T follicular helper cell (primary cell): ENCODE measurements around the gene CAP1.

Source experiments
- DNase-seq: peaks from one replicate; pipeline ENCODE4 v3.0.0-alpha.2; 2020; ENCODE audit warnings: low read depth

Gene CAP1

DNA sequence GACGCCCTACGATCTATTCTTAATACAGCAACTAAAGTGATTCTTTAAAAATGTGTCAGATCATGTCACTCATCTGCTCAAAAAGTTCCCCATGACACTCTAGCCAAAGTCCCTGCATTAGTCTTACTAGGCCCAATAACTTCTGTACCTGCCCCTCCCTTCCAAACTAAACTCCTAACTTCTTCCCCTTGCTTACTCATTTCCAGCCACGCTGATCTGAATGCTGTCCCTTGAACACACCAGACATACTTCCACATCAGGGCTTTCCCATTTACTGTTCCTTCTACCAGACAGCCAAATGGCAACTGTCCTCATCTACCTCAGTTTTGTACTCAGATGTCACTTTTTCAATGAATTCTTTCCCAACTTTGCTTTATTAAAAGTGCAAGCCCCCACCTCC, 55.3 kb downstream of the CAP1 start:
- DNase-seq = no peak

- DNase-seq = no peak
These were observed 56.1 kb downstream of the CAP1 start for GRCh38 chr1:40096646-40096976.

DNA sequence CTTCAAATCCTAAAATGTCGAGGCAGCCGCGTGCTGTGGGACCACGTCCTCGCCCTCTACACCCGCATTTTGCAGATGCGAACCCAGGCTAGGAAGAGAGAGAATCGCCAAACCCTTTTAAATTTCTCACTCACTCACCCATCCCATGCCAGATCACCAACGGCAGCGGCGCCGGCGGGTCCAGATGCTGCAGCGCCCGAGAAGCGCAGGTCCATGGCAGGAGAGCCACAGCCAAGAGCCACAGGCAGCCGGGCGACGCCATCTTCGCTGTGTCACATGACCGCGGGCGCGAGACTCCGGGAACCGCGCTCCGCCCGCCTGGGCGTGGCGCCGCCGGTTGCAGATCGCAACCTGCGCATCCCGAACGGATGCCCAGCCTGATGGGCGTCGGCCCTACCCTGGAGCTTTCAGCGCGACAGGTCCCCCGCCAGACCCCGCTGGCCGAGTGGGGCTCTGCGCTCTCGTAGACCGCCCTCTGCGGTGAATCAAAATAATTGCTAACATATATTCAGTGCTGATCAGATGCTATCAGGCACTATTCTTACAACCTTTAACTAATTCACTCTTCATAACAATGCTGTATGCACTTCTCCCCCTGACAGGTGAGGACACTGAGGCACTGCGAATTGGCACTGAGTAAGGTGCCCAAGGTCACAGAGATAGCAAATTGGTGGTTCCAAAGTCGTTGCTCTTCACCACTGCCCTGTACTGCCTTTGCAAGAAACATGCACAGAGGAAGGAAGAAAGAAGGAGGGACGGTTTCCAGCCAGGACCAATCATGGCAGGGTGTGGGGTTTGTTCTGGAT, 56.7 kb downstream of the CAP1 start, which contains the start of gene PPT1:
Gene PPT1, minus strand, starts transcription at position 276 of the 806 bp plus-strand sequence. Its CDS starts 14 bp downstream, at position 262.
- DNase-seq = peak; percentile 66

GRCh38 chr1:40102038-40102437, 61.5 kb downstream of the CAP1 start:
- DNase-seq = no peak

- DNase-seq = no peak
These were observed 62.4 kb downstream of the CAP1 start for GRCh38 chr1:40102896-40103295.

DNA sequence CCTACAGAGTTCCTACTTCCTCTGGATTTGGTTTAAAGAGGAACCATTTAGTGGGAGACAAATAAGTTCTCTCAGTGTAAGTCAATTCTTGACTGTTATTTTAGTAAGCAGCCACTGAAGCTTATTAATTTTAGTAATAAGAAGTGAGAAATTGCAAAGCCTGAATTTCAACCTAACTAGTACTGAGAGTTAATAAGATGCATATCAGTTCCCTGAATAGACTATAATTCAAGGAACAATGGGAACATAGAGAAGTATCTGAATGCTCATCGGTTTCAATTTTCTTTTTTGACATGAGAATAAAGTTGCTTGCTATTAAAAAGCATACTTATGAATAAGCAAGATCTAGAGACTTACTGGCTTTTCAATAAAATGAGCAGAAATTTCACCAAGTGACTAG, 64.5 kb downstream of the CAP1 start:
- DNase-seq = no peak

DNA sequence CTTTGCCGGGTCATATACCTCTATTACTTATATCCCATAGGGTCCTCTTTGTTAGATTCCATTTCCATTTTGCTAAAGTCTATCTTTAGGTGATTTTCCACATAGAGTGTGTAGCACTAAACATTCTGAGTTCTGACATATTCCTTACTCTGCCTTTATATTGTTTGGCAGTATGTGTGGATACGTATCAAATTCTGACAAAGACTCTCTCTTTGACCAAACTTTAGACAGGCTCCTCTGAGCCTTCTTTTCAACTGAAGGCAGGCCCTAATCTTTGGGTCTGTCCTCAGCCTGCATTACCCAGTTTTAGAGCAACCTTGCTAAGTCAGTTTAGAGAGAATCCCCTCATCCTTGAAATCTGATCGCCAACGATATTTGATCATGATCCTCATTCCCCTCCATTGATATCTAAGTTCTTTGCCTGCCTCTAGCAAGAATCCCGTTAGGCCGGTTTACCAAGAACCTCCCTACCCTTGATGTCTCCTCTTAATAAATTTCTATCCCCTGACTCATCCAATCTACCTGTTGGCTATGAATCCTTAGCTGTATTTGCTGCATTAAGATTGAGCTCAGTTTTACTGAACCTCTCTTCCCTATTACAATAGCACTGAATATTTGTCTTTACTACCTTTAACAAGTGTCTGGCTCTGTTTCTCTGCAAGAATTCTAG, 66.9 kb downstream of the CAP1 start:
- no peak for DNase-seq

- no peak for DNase-seq
These were observed 69.9 kb downstream of the CAP1 start for GRCh38 chr1:40110389-40110788.

DNA sequence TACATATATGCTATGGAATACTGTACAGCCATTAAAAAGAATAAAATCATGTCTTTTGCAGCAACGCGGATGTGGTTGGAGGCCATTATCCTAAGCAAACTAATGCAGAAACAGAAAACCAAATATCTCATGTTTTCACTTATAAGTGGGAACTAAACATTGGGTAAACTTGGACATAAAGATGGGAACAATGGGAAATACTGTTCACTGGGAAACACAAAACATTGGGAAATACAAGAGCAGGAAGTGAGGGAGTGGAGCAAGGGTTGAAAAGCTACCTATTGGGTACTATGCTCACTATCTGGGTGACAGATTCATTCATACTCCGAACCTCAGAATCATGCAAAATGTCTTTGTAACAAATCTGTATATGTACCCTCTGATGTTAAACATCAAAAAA, 73.9 kb downstream of the CAP1 start:
- DNase-seq = no peak

GRCh38 chr1:40120128-40120527, 79.6 kb downstream of the CAP1 start:
- DNase-seq = no peak
